NCI-H82 (cell line): ENCODE data around the gene CDH8.
"Not testable (repeated sequence)": the region's sequence is repeated elsewhere in the genome, so short reads cannot be mapped to it uniquely, and the experiment has no call there.

ENCODE experiments used
- DNase-seq: peaks from one replicate; lab custom pipeline; 2025; lab: John Stamatoyannopoulos, UW

CDH8 gene

GRCh38 chr16:61934601-61935000 is 101.6 kb downstream of the CDH8 start:
- peak; percentile 1 for DNase-seq

- no peak for DNase-seq
Measured at GRCh38 chr16:61929776-61930175, 106.5 kb downstream of the CDH8 start.

GRCh38 chr16:61926766-61927165 is 109.5 kb downstream of the CDH8 start:
- DNase-seq: no peak

GRCh38 chr16:61923629-61924028 is 112.6 kb downstream of the CDH8 start:
- DNase-seq: no peak

- DNase-seq: no peak
Measured at GRCh38 chr16:61921373-61921772, 114.9 kb downstream of the CDH8 start.

- not testable (repeated sequence) for DNase-seq
Measured at GRCh38 chr16:61917865-61918826, 118.1 kb downstream of the CDH8 start.

GRCh38 chr16:61915569-61915968 is 120.7 kb downstream of the CDH8 start:
- DNase-seq: no peak

GRCh38 chr16:61909074-61909473 is 127.2 kb downstream of the CDH8 start:
- DNase-seq: no peak

- DNase-seq: no peak
Measured at GRCh38 chr16:61908426-61908825, 127.8 kb downstream of the CDH8 start.

- DNase-seq: no peak
Measured at GRCh38 chr16:61901689-61902088, 134.5 kb downstream of the CDH8 start.

GRCh38 chr16:61900482-61900881 is 135.8 kb downstream of the CDH8 start:
- no peak for DNase-seq

GRCh38 chr16:61897657-61898056 is 138.6 kb downstream of the CDH8 start:
- DNase-seq: no peak

- DNase-seq: no peak
Measured at GRCh38 chr16:61892531-61892930, 143.7 kb downstream of the CDH8 start.

- no peak for DNase-seq
Measured at GRCh38 chr16:61891460-61891859, 144.8 kb downstream of the CDH8 start.

- no peak for DNase-seq
Measured at GRCh38 chr16:61890386-61890785, 145.9 kb downstream of the CDH8 start.

GRCh38 chr16:61887903-61888302 is 148.3 kb downstream of the CDH8 start:
- no peak for DNase-seq

- DNase-seq: no peak
Measured at GRCh38 chr16:61885343-61885742, 150.9 kb downstream of the CDH8 start.

GRCh38 chr16:61879306-61879705 is 156.9 kb downstream of the CDH8 start:
- DNase-seq: no peak

- DNase-seq: no peak
Measured at GRCh38 chr16:61877436-61877835, 158.8 kb downstream of the CDH8 start.

- no peak for DNase-seq
Measured at GRCh38 chr16:61872778-61873119, 163.5 kb downstream of the CDH8 start.

GRCh38 chr16:61871837-61872777 is 164.1 kb downstream of the CDH8 start:
- DNase-seq: no peak

- no peak for DNase-seq
Measured at GRCh38 chr16:61862221-61863155, 173.8 kb downstream of the CDH8 start.
